Left ventricle myocardium inferior (tissue), 1 donor: ENCODE measurements around the gene SSNA1. TPM values are rescaled to one million over a fixed set of nuclear protein-coding genes. Genes with fewer than 3 reads are reported as not detected.

Source experiments
- DNase-seq: peaks from one replicate; pipeline ENCODE4 v3.0.0-alpha.2; 2020
- H3K27ac ChIP-seq: fragments of 200-600 bp; replicated peaks from 2 replicates; pipeline ENCODE4 v1.8.0; 2021
- H3K27me3 ChIP-seq: fragments of 200-600 bp; 2 replicates; pipeline ENCODE4 v1.8.0; 2021; ENCODE audit warnings: low read depth
- H3K36me3 ChIP-seq: fragments of 200-600 bp; 2 replicates; pipeline ENCODE4 v1.8.0; 2021
- H3K4me1 ChIP-seq: fragments of 200-600 bp; 2 replicates; pipeline ENCODE4 v1.8.0; 2021
- H3K4me3 ChIP-seq: fragments of 200-600 bp; 2 replicates; pipeline ENCODE4 v1.8.0; 2021; ENCODE audit warnings: mild to moderate bottlenecking, moderate library complexity
- H3K9me3 ChIP-seq: fragments of 200-600 bp; replicated peaks from 2 replicates; pipeline ENCODE4 v1.8.0; 2021
- intact Hi-C: fragments of 100-400 bp; cut with micrococcal nuclease; formaldehyde crosslinking; loops from one replicate; pipeline ENCODE4 v1.11.0; 2022
- total RNA-seq: library from RNA; stranded (reverse); fragmentation: NEBNext Ultra II Directional; extraction: Animal tissue kit (Norgen Biotek cat#: 25700); gene quantifications from one replicate; pipeline ENCODE4 v1.2.1, GENCODE V29; 2021
- TF ChIP-seq, protein P1 (sequence below): fragments of 200-600 bp; IDR thresholded peaks from 2 replicates; pipeline ENCODE4 v1.8.0; 2021; ENCODE audit warnings: antibody characterized with exemption, mild to moderate bottlenecking, borderline replicate concordance
- donor health status: DM: no; HTN: yes; CAD: no; lungs with severe emphysema.

The SSNA1 gene
- total RNA-seq, 1 donor from 2014 or later, result 72.3 TPM

DNA sequence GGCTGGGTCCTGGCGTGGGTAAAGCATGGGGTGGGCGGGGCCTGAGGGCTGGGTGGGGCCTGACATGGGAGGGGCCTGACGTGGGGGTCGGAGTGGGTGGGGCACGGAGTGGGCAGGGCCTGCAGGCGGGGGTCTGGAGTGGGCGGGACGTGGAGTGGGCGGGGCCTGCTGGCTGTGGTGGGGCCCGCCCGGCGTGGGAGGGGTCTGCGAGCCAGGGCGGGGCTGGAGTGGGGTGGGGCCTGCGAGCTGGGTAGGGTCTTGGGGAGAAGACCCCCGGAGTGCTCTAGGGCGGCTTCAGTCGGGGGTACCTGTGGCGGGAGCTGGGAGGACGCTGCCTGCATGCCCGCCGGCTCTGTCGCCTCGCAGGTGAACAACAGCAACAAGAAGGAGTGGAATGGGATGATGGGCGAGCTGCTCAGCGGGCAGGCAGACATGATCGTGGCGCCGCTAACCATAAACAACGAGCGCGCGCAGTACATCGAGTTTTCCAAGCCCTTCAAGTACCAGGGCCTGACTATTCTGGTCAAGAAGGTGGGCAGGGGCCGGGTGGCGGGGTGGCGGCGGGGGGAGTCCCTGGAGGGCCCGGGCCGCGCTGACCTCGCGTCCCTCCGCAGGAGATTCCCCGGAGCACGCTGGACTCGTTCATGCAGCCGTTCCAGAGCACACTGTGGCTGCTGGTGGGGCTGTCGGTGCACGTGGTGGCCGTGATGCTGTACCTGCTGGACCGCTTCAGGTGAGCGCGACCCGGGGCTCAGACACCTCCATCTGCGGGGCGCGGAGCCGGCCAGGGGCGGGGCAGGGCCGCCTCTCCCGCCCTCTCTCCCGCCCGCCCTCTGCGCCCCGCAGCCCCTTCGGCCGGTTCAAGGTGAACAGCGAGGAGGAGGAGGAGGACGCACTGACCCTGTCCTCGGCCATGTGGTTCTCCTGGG, 26.7 kb upstream of the SSNA1 start:
- no peak for DNase-seq
- H3K27ac ChIP-seq, result no peak overlapping the region
- H3K4me3 ChIP-seq, result no peak overlapping the region
- no peaks in the 10 kb centered on the region for H3K36me3 ChIP-seq
- intact Hi-C loops, result no loop called here
- peaks cover 19% of the 10 kb centered on the region for H3K4me1 ChIP-seq
- H3K27me3 ChIP-seq, result peaks cover 100% of the 10 kb centered on the region
- H3K9me3 ChIP-seq, result no peaks in the 10 kb centered on the region
- TF ChIP-seq, protein P1, sequence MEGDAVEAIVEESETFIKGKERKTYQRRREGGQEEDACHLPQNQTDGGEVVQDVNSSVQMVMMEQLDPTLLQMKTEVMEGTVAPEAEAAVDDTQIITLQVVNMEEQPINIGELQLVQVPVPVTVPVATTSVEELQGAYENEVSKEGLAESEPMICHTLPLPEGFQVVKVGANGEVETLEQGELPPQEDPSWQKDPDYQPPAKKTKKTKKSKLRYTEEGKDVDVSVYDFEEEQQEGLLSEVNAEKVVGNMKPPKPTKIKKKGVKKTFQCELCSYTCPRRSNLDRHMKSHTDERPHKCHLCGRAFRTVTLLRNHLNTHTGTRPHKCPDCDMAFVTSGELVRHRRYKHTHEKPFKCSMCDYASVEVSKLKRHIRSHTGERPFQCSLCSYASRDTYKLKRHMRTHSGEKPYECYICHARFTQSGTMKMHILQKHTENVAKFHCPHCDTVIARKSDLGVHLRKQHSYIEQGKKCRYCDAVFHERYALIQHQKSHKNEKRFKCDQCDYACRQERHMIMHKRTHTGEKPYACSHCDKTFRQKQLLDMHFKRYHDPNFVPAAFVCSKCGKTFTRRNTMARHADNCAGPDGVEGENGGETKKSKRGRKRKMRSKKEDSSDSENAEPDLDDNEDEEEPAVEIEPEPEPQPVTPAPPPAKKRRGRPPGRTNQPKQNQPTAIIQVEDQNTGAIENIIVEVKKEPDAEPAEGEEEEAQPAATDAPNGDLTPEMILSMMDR, result no peak

DNA sequence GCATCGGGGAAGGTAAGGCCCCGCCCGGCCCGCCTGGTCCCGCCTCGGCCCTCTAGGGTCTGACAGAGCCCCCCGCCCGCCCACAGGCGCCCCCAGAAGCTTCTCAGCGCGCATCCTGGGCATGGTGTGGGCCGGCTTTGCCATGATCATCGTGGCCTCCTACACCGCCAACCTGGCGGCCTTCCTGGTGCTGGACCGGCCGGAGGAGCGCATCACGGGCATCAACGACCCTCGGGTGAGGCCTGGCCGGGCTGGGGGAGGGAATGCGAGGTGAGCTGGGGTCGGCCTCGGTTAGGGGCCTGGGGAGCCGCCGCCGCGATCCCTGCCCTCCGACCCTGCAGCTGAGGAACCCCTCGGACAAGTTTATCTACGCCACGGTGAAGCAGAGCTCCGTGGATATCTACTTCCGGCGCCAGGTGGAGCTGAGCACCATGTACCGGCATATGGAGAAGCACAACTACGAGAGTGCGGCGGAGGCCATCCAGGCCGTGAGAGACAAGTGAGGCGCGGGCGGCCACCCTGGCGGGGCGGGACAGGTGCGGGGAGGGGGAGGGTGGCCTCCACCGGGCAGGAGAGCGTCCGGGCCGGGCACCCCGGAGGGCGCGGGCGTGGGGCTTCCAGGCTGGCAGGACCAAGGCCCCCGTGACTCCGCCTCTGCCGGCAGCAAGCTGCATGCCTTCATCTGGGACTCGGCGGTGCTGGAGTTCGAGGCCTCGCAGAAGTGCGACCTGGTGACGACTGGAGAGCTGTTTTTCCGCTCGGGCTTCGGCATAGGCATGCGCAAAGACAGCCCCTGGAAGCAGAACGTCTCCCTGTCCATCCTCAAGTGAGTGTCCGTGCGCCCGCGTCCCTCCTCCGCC, 25.7 kb upstream of the SSNA1 start:
- TF ChIP-seq, protein P1, result peak; percentile 38
- Histone ChIP-seq H3K4me1 (peaks cover 28% of the 10 kb centered on the region), H3K9me3 (no peaks in the 10 kb centered on the region), H3K27me3 (peaks cover 100% of the 10 kb centered on the region), H3K27ac (no peak overlapping the region), H3K4me3 (peak overlapping the region; percentile 55), H3K36me3 (no peaks in the 10 kb centered on the region)
- intact Hi-C loops, result no loop called here
- DNase-seq, result no peak

DNA sequence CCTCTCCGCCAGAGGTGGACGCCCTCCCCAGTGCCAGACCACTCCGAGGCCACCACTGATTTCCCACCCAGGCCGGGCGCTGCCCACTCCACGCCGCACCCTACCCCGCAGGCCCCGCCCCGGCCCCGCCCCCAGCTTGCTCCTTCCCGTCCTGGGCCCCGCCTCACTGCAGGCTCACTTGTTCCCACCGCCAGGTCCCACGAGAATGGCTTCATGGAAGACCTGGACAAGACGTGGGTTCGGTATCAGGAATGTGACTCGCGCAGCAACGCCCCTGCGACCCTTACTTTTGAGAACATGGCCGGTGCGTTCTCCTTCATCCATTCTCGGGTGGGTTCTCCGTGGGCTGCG, 25.1 kb upstream of the SSNA1 start:
- no peak for DNase-seq
- TF ChIP-seq, protein P1, result no peak
- Histone ChIP-seq H3K36me3 (no peaks in the 10 kb centered on the region), H3K4me3 (peak overlapping the region; percentile 55), H3K4me1 (peaks cover 34% of the 10 kb centered on the region), H3K9me3 (no peaks in the 10 kb centered on the region), H3K27ac (no peak overlapping the region), H3K27me3 (peaks cover 100% of the 10 kb centered on the region)
- intact Hi-C loops, result no loop called here

DNA sequence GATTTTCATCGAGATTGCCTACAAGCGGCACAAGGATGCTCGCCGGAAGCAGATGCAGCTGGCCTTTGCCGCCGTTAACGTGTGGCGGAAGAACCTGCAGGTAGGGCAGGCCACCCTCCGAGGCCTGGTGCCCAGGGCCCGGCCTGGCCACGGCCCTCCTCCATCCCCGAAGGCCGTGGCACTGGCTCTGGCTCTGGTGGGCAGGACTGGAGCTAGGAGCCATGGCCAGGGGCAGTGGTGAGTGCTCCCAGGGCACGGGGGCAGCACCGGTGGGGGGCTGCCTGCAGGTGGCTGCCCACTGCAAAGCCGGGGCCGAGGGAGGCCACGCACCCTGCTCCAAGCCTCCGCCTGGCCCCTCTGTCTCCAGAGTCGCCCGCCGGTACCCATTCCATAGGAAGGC, 24.7 kb upstream of the SSNA1 start:
- Histone ChIP-seq H3K27ac (no peak overlapping the region), H3K4me3 (no peak overlapping the region), H3K9me3 (no peaks in the 10 kb centered on the region), H3K36me3 (no peaks in the 10 kb centered on the region), H3K4me1 (peaks cover 39% of the 10 kb centered on the region), H3K27me3 (peaks cover 100% of the 10 kb centered on the region)
- TF ChIP-seq, protein P1, result no peak
- no peak for DNase-seq
- intact Hi-C loops, result no loop called here

DNA sequence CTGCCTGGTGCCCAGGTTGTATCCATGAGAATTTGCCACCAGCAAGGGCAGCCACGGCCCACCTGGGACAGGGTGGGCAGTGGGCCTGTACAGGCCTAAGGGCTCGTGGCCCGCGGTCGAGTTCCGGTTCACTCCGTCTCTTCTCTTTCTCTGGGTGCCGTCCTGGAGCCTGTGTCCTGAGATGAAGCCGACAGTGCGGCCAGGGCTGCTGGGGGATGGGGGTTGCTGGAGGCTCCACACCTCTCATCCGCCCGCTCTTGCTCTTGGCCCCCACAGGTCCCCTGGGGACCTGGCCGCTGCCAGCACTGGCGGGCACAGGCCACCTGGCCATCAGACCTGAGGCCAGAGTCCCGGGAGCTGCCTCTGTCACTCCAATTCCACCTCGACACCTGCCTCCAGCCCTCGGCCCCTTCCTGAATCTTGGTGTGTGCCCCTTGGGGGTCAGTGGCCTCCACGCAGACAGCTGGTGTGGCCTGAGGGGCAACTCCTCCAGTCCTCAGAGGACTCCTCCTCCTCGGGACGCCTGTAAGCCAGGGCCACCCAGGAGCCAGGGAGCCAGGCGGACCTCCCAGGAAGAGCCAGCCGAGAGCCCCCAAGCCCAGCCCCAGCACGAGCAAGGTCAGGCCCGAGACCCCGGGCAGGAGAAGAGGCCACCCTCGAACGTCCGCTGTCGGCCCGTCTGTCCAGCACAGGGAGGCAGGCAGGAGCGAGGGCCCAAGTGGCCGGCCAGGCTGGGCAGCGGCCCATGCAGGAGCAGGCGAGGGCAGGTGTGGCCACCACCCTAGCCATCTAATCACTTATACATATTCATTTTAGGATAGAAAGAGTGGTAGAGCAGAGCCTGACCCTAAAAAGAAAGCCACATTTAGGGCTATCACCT, 23.9 kb upstream of the SSNA1 start:
- no peak for DNase-seq
- intact Hi-C loops, result no loop called here
- H3K4me3 ChIP-seq, result no peak overlapping the region
- H3K27me3 ChIP-seq, result peaks cover 100% of the 10 kb centered on the region
- TF ChIP-seq, protein P1, result no peak
- H3K4me1 ChIP-seq, result peaks cover 47% of the 10 kb centered on the region
- no peaks in the 10 kb centered on the region for H3K36me3 ChIP-seq
- H3K27ac ChIP-seq, result no peak overlapping the region
- H3K9me3 ChIP-seq, result no peaks in the 10 kb centered on the region
